ENCODE results near the gene ZNF398.

- TF ChIP-seq CTCF (IDR thresholded peaks at IDR 0.05 in 8 of 11, conservative IDR thresholded peaks at IDR 0.05 in 3 of 11) = no peak
- no peak for TF ChIP-seq POLR2A (IDR thresholded peaks at IDR 0.05)
- no peak for TF ChIP-seq POLR2AphosphoS5 (IDR thresholded peaks at IDR 0.05)
Measured at GRCh38 chr7:149100821-149101220, 46.4 kb upstream of the ZNF398 start.
